ENCODE measurements around the gene SPAG4.

- TF ChIP-seq POLR2A (IDR thresholded peaks at IDR 0.05) (no peak), CTCF (IDR thresholded peaks at IDR 0.05) (no peak)
Measured at GRCh38 chr20:35603695-35604448, 11.8 kb upstream of the SPAG4 start.
